HEK293 (cell line): ENCODE measurements around the gene TPRN.
A peak's percentile ranks its signal among the peaks of the same experiment; 100 is the strongest.

Source experiments
- BCL11B ChIP-seq: fragments of 450-650 bp; formaldehyde crosslinking; IDR thresholded peaks from 2 replicates; pipeline ENCODE4 v1.5.1; 2016; ENCODE audit warnings: low read depth, missing biosample characterization, missing genetic modification characterization
- HOXA7 ChIP-seq: sonication (generic); formaldehyde crosslinking; IDR thresholded peaks from 2 replicates; pipeline ENCODE4 v1.8.1; 2022; ENCODE audit warnings: missing genetic modification reagents, borderline replicate concordance
- KLF8 ChIP-seq: fragments of 450-650 bp; formaldehyde crosslinking; IDR thresholded peaks from 2 replicates; pipeline ENCODE4 v1.5.1; 2016; ENCODE audit warnings: missing biosample characterization, missing genetic modification characterization
- SETDB1 ChIP-seq: IDR thresholded peaks from one replicate; pipeline ENCODE4 v1.6.1; 2017; ENCODE audit warnings: mild to moderate bottlenecking, low read length, moderate library complexity, mixed read lengths; ENCODE audit not compliant: insufficient read length
- TCF7L2 ChIP-seq: IDR thresholded peaks from 2 replicates; pipeline ENCODE4 v1.6.1; 2011; ENCODE audit warnings: low read depth, mild to moderate bottlenecking, inconsistent platforms, low read length, moderate library complexity, borderline replicate concordance
- ZBTB17 ChIP-seq: fragments of 450-650 bp; formaldehyde crosslinking; IDR thresholded peaks from 2 replicates; pipeline ENCODE4 v1.5.1; 2016; ENCODE audit warnings: missing biosample characterization, missing genetic modification characterization
- ZBTB21 ChIP-seq: fragments of 450-650 bp; formaldehyde crosslinking; IDR thresholded peaks from 2 replicates; pipeline ENCODE4 v1.5.1; 2017; ENCODE audit warnings: missing biosample characterization, missing genetic modification characterization
- ZEB2 ChIP-seq: fragments of 450-650 bp; formaldehyde crosslinking; IDR thresholded peaks from 2 replicates; pipeline ENCODE4 v1.5.1; 2016; ENCODE audit warnings: missing biosample characterization, missing genetic modification characterization
- ZNF184 ChIP-seq: fragments of 450-650 bp; IDR thresholded peaks from 2 replicates; pipeline ENCODE4 v1.5.1; 2018; ENCODE audit warnings: missing biosample characterization, mild to moderate bottlenecking, missing genetic modification characterization
- ZNF37A ChIP-seq: fragments of 450-650 bp; IDR thresholded peaks from 2 replicates; pipeline ENCODE4 v1.5.1; 2018; ENCODE audit warnings: missing biosample characterization, missing genetic modification characterization
- ZNF394 ChIP-seq: fragments of 450-650 bp; formaldehyde crosslinking; IDR thresholded peaks from 2 replicates; pipeline ENCODE4 v1.5.1; 2016; ENCODE audit warnings: missing biosample characterization, missing genetic modification characterization, mild to moderate bottlenecking, moderate library complexity, borderline replicate concordance
- ZNF514 ChIP-seq: fragments of 450-650 bp; formaldehyde crosslinking; IDR thresholded peaks from 2 replicates; pipeline ENCODE4 v1.5.1; 2016; ENCODE audit warnings: missing biosample characterization, missing genetic modification characterization
- ZNF624 ChIP-seq: fragments of 450-650 bp; formaldehyde crosslinking; IDR thresholded peaks from 2 replicates; pipeline ENCODE4 v1.5.1; 2017; ENCODE audit warnings: missing biosample characterization, missing genetic modification characterization
- ZNF626 ChIP-seq: fragments of 450-650 bp; sonication (Bioruptor Pico); formaldehyde crosslinking; IDR thresholded peaks from 2 replicates; pipeline ENCODE4 v1.5.1; 2018; ENCODE audit warnings: missing biosample characterization, missing genetic modification characterization, inconsistent platforms
- ZNF664 ChIP-seq: fragments of 450-650 bp; formaldehyde crosslinking; IDR thresholded peaks from 2 replicates; pipeline ENCODE4 v1.5.1; 2016; ENCODE audit warnings: missing biosample characterization, missing genetic modification characterization
- ZNF837 ChIP-seq: fragments of 450-650 bp; formaldehyde crosslinking; IDR thresholded peaks from 2 replicates; pipeline ENCODE4 v1.5.1; 2016; ENCODE audit warnings: missing biosample characterization, missing genetic modification characterization
- ZSCAN30 ChIP-seq: fragments of 450-650 bp; IDR thresholded peaks from 2 replicates; pipeline ENCODE4 v1.5.1; 2018; ENCODE audit warnings: missing biosample characterization, mild to moderate bottlenecking, missing genetic modification characterization, moderate library complexity
- TF ChIP-seq, protein P1 (sequence below): IDR thresholded peaks from 2 replicates; pipeline ENCODE4 v1.6.1; 2011; ENCODE audit warnings: mild to moderate bottlenecking, low read depth, low read length, borderline replicate concordance
- TF ChIP-seq, protein P2 (sequence below): sonication (generic); formaldehyde crosslinking; IDR thresholded peaks from 2 replicates; pipeline ENCODE4 v1.8.1; 2022; ENCODE audit warnings: mild to moderate bottlenecking, moderate library complexity, missing genetic modification reagents
- TF ChIP-seq, protein P3 (sequence below): fragments of 450-650 bp; formaldehyde crosslinking; IDR thresholded peaks from 2 replicates; pipeline ENCODE4 v1.5.1; 2016; ENCODE audit warnings: missing biosample characterization, missing genetic modification characterization
- TF ChIP-seq, protein P4 (sequence below): fragments of 450-650 bp; formaldehyde crosslinking; optimal IDR thresholded peaks from 2 replicates; pipeline ENCODE3; 2016; ENCODE audit warnings: missing biosample characterization, mild to moderate bottlenecking, missing genetic modification characterization
- TF ChIP-seq, protein P5 (sequence below): fragments of 450-650 bp; formaldehyde crosslinking; IDR thresholded peaks from 2 replicates; pipeline ENCODE4 v1.5.1; 2016; ENCODE audit warnings: missing biosample characterization, missing genetic modification characterization
- TF ChIP-seq, protein P6 (sequence below): fragments of 450-650 bp; formaldehyde crosslinking; IDR thresholded peaks from 2 replicates; pipeline ENCODE4 v1.5.1; 2016; ENCODE audit warnings: missing biosample characterization, missing genetic modification characterization, low read depth
- TF ChIP-seq, protein P7 (sequence below): fragments of 450-650 bp; formaldehyde crosslinking; IDR thresholded peaks from 2 replicates; pipeline ENCODE4 v1.5.1; 2016; ENCODE audit warnings: missing biosample characterization, missing genetic modification characterization
- TF ChIP-seq, protein P8 (sequence below): fragments of 450-650 bp; formaldehyde crosslinking; IDR thresholded peaks from 2 replicates; pipeline ENCODE4 v1.5.1; 2016; ENCODE audit warnings: missing biosample characterization, missing genetic modification characterization

The TPRN gene

DNA sequence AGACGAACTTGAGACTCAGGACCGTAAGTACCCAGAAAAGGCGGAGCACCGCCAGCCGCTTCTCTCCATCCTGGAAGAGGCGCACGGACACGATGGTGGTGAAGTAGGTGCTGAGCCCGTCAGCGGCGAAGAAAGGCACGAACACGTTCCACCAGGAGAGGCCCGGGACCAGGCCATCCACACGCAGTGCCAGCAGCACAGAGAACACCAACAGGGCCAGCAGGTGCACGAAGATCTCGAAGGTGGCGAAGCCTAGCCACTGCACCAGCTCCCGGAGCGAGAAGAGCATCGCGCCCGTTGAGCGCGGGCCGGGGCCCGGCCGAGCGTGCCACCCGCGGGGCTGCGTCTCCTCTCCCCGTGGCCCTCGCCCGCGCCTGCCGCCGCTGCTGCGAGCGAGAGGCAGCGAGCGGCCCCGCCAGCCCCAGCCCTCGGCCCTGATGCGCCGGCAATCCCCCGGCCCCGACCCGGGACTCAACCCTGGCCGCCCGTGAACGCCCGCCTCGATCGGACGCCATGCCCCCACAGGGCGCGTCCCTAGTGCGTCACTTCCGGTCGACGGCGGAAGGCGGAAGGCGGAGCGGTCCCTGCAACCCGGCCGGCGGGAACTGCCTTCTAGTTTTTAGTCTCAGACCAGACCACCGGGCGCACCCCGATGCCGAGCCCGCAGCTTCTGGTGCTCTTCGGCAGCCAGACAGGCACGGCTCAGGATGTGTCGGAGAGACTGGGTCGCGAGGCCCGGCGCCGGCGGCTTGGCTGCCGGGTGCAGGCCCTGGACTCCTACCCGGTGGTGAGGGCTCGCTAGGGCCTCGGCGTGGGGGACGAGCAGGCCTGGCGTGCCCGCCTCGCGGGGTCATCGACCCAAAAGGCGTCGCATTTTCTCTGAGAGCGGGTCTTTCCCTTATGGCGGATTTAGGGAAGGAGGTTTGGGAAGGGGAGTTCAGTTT, 4.9 kb upstream of the TPRN start, which contains the start of the genes NDOR1 and TMEM203 (continued):
- TF ChIP-seq, protein P1, sequence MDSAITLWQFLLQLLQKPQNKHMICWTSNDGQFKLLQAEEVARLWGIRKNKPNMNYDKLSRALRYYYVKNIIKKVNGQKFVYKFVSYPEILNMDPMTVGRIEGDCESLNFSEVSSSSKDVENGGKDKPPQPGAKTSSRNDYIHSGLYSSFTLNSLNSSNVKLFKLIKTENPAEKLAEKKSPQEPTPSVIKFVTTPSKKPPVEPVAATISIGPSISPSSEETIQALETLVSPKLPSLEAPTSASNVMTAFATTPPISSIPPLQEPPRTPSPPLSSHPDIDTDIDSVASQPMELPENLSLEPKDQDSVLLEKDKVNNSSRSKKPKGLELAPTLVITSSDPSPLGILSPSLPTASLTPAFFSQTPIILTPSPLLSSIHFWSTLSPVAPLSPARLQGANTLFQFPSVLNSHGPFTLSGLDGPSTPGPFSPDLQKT = no peak; the same call in 1 of the 2 replicates
- TF ChIP-seq, protein P2, sequence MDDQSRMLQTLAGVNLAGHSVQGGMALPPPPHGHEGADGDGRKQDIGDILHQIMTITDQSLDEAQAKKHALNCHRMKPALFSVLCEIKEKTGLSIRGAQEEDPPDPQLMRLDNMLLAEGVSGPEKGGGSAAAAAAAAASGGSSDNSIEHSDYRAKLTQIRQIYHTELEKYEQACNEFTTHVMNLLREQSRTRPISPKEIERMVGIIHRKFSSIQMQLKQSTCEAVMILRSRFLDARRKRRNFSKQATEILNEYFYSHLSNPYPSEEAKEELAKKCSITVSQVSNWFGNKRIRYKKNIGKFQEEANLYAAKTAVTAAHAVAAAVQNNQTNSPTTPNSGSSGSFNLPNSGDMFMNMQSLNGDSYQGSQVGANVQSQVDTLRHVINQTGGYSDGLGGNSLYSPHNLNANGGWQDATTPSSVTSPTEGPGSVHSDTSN (CRISPR knock-in tag) = peak; percentile 97
- TF ChIP-seq TCF7L2 (no peak), ZSCAN30 (tag by site-specific recombination) (peak; percentile 64; the same call in 1 of the 2 replicates), ZBTB21 (peak; percentile 25; the same call in 1 of the 2 replicates), ZEB2 (tag by site-specific recombination) (0 out of 2 replicates have a peak, but pooled peaks have one; percentile 32), ZNF514 (tag by site-specific recombination) (no peak), ZBTB17 (tag by site-specific recombination) (peak; percentile 77), ZNF37A (tag by site-specific recombination) (no peak), ZNF624 (tag by site-specific recombination) (no peak), ZNF626 (tag by site-specific recombination) (no peak), HOXA7 (CRISPR knock-in tag) (no peak), SETDB1 (no peak), ZNF394 (tag by site-specific recombination) (0 out of 2 replicates have a peak, but pooled peaks have one; percentile 21), ZNF184 (tag by site-specific recombination) (no peak; the same call in 1 of the 2 replicates), ZNF664 (no peak), KLF8 (peak; percentile 71), ZNF837 (no peak), BCL11B (tag by site-specific recombination) (no peak)
- TF ChIP-seq, protein P3, sequence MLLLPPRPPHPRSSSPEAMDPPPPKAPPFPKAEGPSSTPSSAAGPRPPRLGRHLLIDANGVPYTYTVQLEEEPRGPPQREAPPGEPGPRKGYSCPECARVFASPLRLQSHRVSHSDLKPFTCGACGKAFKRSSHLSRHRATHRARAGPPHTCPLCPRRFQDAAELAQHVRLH (tag by site-specific recombination) = peak; percentile 87
- TF ChIP-seq, protein P4, sequence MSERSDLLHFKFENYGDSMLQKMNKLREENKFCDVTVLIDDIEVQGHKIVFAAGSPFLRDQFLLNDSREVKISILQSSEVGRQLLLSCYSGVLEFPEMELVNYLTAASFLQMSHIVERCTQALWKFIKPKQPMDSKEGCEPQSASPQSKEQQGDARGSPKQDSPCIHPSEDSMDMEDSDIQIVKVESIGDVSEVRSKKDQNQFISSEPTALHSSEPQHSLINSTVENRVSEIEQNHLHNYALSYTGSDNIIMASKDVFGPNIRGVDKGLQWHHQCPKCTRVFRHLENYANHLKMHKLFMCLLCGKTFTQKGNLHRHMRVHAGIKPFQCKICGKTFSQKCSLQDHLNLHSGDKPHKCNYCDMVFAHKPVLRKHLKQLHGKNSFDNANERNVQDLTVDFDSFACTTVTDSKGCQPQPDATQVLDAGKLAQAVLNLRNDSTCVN (tag by site-specific recombination) = peak; percentile 79
- TF ChIP-seq, protein P5, sequence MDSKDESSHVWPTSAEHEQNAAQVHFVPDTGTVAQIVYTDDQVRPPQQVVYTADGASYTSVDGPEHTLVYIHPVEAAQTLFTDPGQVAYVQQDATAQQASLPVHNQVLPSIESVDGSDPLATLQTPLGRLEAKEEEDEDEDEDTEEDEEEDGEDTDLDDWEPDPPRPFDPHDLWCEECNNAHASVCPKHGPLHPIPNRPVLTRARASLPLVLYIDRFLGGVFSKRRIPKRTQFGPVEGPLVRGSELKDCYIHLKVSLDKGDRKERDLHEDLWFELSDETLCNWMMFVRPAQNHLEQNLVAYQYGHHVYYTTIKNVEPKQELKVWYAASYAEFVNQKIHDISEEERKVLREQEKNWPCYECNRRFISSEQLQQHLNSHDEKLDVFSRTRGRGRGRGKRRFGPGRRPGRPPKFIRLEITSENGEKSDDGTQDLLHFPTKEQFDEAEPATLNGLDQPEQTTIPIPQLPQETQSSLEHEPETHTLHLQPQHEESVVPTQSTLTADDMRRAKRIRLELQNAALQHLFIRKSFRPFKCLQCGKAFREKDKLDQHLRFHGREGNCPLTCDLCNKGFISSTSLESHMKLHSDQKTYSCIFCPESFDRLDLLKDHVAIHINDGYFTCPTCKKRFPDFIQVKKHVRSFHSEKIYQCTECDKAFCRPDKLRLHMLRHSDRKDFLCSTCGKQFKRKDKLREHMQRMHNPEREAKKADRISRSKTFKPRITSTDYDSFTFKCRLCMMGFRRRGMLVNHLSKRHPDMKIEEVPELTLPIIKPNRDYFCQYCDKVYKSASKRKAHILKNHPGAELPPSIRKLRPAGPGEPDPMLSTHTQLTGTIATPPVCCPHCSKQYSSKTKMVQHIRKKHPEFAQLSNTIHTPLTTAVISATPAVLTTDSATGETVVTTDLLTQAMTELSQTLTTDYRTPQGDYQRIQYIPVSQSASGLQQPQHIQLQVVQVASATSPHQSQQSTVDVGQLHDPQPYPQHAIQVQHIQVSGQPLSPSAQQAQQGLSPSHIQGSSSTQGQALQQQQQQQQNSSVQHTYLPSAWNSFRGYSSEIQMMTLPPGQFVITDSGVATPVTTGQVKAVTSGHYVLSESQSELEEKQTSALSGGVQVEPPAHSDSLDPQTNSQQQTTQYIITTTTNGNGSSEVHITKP = peak; percentile 52
- TF ChIP-seq, protein P6, sequence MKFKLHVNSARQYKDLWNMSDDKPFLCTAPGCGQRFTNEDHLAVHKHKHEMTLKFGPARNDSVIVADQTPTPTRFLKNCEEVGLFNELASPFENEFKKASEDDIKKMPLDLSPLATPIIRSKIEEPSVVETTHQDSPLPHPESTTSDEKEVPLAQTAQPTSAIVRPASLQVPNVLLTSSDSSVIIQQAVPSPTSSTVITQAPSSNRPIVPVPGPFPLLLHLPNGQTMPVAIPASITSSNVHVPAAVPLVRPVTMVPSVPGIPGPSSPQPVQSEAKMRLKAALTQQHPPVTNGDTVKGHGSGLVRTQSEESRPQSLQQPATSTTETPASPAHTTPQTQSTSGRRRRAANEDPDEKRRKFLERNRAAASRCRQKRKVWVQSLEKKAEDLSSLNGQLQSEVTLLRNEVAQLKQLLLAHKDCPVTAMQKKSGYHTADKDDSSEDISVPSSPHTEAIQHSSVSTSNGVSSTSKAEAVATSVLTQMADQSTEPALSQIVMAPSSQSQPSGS (tag by site-specific recombination) = no peak
- TF ChIP-seq, protein P7, sequence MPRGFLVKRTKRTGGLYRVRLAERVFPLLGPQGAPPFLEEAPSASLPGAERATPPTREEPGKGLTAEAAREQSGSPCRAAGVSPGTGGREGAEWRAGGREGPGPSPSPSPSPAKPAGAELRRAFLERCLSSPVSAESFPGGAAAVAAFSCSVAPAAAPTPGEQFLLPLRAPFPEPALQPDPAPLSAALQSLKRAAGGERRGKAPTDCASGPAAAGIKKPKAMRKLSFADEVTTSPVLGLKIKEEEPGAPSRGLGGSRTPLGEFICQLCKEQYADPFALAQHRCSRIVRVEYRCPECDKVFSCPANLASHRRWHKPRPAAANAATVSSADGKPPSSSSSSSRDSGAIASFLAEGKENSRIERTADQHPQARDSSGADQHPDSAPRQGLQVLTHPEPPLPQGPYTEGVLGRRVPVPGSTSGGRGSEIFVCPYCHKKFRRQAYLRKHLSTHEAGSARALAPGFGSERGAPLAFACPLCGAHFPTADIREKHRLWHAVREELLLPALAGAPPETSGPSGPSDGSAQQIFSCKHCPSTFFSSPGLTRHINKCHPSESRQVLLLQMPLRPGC (tag by site-specific recombination) = peak; percentile 19; the same call in 1 of the 2 replicates
- TF ChIP-seq, protein P8, sequence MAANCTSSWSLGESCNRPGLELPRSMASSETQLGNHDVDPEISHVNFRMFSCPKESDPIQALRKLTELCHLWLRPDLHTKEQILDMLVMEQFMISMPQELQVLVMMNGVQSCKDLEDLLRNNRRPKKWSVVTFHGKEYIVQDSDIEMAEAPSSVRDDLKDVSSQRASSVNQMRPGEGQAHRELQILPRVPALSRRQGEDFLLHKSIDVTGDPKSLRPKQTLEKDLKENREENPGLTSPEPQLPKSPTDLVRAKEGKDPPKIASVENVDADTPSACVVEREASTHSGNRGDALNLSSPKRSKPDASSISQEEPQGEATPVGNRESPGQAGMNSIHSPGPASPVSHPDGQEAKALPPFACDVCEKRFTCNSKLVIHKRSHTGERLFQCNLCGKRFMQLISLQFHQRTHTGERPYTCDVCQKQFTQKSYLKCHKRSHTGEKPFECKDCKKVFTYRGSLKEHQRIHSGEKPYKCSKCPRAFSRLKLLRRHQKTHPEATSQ (tag by site-specific recombination) = no peak
